Keratinocyte (primary cell): Measurements from ENCODE around the gene YAF2.

Experiments used
- EZH2 ChIP-seq: IDR thresholded peaks from one replicate; pipeline ENCODE4 v1.6.1; 2012; ENCODE audit warnings: inconsistent platforms, mild to moderate bottlenecking, low read length, moderate library complexity
- TF ChIP-seq, protein P1 (sequence below), 3 experiments: IDR thresholded peaks in 1 of 3; conservative IDR thresholded peaks in 1 of 3; optimal IDR thresholded peaks in 1 of 3; 2 replicates in 2 of 3; 3 replicates in 1 of 3; pipeline versions ENCODE3 to v1.5.1; 2011; ENCODE audit warnings: low read length in 3 of 3, mild to moderate bottlenecking in 3 of 3, moderate library complexity in 2 of 3, control low read depth in 1 of 3, inconsistent platforms in 1 of 3; ENCODE audit not compliant: insufficient read depth in 2 of 3; ENCODE audit errors: extremely low read depth in 1 of 3

DNA sequence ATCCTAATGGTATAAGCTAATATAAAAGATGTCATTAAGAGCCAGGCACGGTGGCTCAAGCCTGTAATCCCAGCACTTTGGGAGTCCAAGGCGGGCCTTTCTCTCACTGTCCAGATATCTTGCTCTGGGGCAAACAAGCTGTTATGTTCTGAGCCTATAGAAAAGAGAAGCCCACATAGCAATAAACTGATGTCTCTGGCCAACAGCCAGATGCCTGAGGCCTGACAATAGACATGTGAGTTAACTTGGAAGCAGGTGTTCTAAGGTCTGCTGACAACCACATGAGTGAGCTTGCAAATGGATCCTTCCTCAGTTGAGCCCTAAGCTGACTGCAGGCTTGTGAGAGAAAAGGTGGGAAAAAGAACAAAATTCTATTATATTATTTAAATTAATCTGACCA lies 25.0 kb downstream of the YAF2 start:
- TF ChIP-seq EZH2, result no peak
- TF ChIP-seq, protein P1, sequence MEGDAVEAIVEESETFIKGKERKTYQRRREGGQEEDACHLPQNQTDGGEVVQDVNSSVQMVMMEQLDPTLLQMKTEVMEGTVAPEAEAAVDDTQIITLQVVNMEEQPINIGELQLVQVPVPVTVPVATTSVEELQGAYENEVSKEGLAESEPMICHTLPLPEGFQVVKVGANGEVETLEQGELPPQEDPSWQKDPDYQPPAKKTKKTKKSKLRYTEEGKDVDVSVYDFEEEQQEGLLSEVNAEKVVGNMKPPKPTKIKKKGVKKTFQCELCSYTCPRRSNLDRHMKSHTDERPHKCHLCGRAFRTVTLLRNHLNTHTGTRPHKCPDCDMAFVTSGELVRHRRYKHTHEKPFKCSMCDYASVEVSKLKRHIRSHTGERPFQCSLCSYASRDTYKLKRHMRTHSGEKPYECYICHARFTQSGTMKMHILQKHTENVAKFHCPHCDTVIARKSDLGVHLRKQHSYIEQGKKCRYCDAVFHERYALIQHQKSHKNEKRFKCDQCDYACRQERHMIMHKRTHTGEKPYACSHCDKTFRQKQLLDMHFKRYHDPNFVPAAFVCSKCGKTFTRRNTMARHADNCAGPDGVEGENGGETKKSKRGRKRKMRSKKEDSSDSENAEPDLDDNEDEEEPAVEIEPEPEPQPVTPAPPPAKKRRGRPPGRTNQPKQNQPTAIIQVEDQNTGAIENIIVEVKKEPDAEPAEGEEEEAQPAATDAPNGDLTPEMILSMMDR (optimal IDR thresholded peaks at IDR 0.05 in 1 of 3, IDR thresholded peaks at IDR 0.05 in 1 of 3, conservative IDR thresholded peaks at IDR 0.05 in 1 of 3; ENCODE audit: extremely low read depth in 1 of 3, insufficient read depth in 2 of 3, low read length in 3 of 3), result no peak
